MCF 10A (cell line): ENCODE results near the gene LZTFL1. TPM values are rescaled to one million over a fixed set of nuclear protein-coding genes. Genes with fewer than 3 reads are reported as not detected.

ENCODE experiments used
- BruUV-seq: library from RNA; stranded (reverse); fragments of 400-500 nt; replicated peaks from 2 replicates; lab custom pipeline; 2021; lab: Mats Ljungman, UMichigan
- CTCF ChIA-PET: fragments of 300-600 bp; sonication (Branson Sonifier 250); formaldehyde crosslinking; extraction: SDS; loops from one replicate; lab custom pipeline; 2021; ENCODE audit warnings: antibody characterized with exemption, inconsistent platforms; lab: Yijun Ruan, JAX
- POLR2A ChIA-PET: fragments of 300-600, 350-650 bp; sonication (Branson Sonifier 250); formaldehyde crosslinking; extraction: SDS; loops from one replicate; lab custom pipeline; 2020; ENCODE audit warnings: antibody characterized with exemption, inconsistent platforms; lab: Yijun Ruan, JAX
- DNase-seq: peaks from one replicate; pipeline ENCODE4 v3.0.0-alpha.2; 2018; ENCODE audit not compliant: unreplicated experiment
- H3K27ac Mint-ChIP-seq: one replicate; pipeline ENCODE4 v1.8.0; 2022; ENCODE audit warnings: mild to moderate bottlenecking, low read depth, mixed read lengths; ENCODE audit not compliant: unreplicated experiment
- H3K27me3 Mint-ChIP-seq: one replicate; pipeline ENCODE4 v1.8.0; 2022; ENCODE audit warnings: mixed read lengths; ENCODE audit not compliant: insufficient read depth, unreplicated experiment
- H3K36me3 Mint-ChIP-seq: one replicate; pipeline ENCODE4 v1.8.0; 2022; ENCODE audit warnings: mild to moderate bottlenecking, moderate library complexity, mixed read lengths; ENCODE audit not compliant: insufficient read depth, unreplicated experiment
- H3K4me1 Mint-ChIP-seq: one replicate; pipeline ENCODE4 v1.8.0; 2022; ENCODE audit warnings: mixed read lengths; ENCODE audit not compliant: insufficient read depth, unreplicated experiment
- H3K4me3 Mint-ChIP-seq: one replicate; pipeline ENCODE4 v1.8.0; 2022; ENCODE audit warnings: mild to moderate bottlenecking, moderate library complexity, mixed read lengths; ENCODE audit not compliant: unreplicated experiment
- H3K9me3 Mint-ChIP-seq: one replicate; pipeline ENCODE4 v1.8.0; 2022; ENCODE audit warnings: mixed read lengths; ENCODE audit not compliant: unreplicated experiment
- CTCF ChIP-seq: fragments of 200-600 bp; IDR thresholded peaks from one replicate; pipeline ENCODE4 v1.8.0; 2022; ENCODE audit warnings: antibody characterized with exemption, mild to moderate bottlenecking; ENCODE audit not compliant: unreplicated experiment
- intact Hi-C: fragments of 100-400 bp; cut with micrococcal nuclease; formaldehyde crosslinking; loops from 2 replicates; pipeline ENCODE4 v1.14.1; 2022
- total RNA-seq: library from RNA; stranded (reverse); gene quantifications from 2 replicates; pipeline ENCODE4 v1.2.3, GENCODE V29; 2022

The LZTFL1 gene
- total RNA-seq, 1 experiment from 2014 or later: 30.5 TPM

GRCh38 chr3:45781271-45781670 is 60.6 kb downstream of the LZTFL1 start:
- Mint-ChIP-seq H3K36me3 (no peaks in the 10 kb centered on the region), H3K9me3 (no peaks in the 10 kb centered on the region), H3K4me3 (no peak overlapping the region), H3K27ac (no peak overlapping the region), H3K27me3 (peaks cover 13% of the 10 kb centered on the region), H3K4me1 (no peaks in the 10 kb centered on the region)
- ChIA-PET POLR2A (no interaction called here), CTCF (interaction anchor here (0.7 to 1.2 kb wide), 2 partner anchors 20 to 98 kb away, joined by 3 to 5 read pairs; no protein-coding TSS in a partner anchor)
- intact Hi-C loops: no loop called here
- no peak for DNase-seq
- no TSS peak for BruUV-seq
- TF ChIP-seq CTCF: no peak

- CTCF ChIA-PET: no interaction called here
- Mint-ChIP-seq H3K36me3 (no peaks in the 10 kb centered on the region), H3K9me3 (no peaks in the 10 kb centered on the region), H3K27ac (no peak overlapping the region), H3K4me1 (no peaks in the 10 kb centered on the region), H3K4me3 (no peak overlapping the region), H3K27me3 (peaks cover 15% of the 10 kb centered on the region)
- TF ChIP-seq CTCF: no peak
- intact Hi-C loops: no loop called here
- BruUV-seq: no TSS peak
- DNase-seq: no peak
- POLR2A ChIA-PET: no interaction called here
Observed at GRCh38 chr3:45779746-45780735, 61.9 kb downstream of the LZTFL1 start.

- ChIA-PET CTCF (interaction anchor here (0.7 kb wide), 1 partner anchor 18 kb away, joined by 4 read pairs; no protein-coding TSS in a partner anchor), POLR2A (interaction anchor here (0.7 kb wide), 2 partner anchors 113 to 197 kb away, joined by 3 read pairs; no protein-coding TSS in a partner anchor)
- no peaks in the 10 kb centered on the region for H3K9me3 Mint-ChIP-seq
- DNase-seq: no peak
- TF ChIP-seq CTCF: no peak
- H3K4me3 Mint-ChIP-seq: no peak overlapping the region
- BruUV-seq: no TSS peak
- no peak overlapping the region for H3K27ac Mint-ChIP-seq
- no peaks in the 10 kb centered on the region for H3K4me1 Mint-ChIP-seq
- intact Hi-C loops: no loop called here
- H3K36me3 Mint-ChIP-seq: no peaks in the 10 kb centered on the region
- H3K27me3 Mint-ChIP-seq: peaks cover 26% of the 10 kb centered on the region
Observed at GRCh38 chr3:45778761-45779201, 63.1 kb downstream of the LZTFL1 start.

GRCh38 chr3:45777746-45778386 is 64.1 kb downstream of the LZTFL1 start:
- POLR2A ChIA-PET: no interaction called here
- no peaks in the 10 kb centered on the region for H3K9me3 Mint-ChIP-seq
- H3K27me3 Mint-ChIP-seq: peaks cover 35% of the 10 kb centered on the region
- H3K36me3 Mint-ChIP-seq: no peaks in the 10 kb centered on the region
- no peaks in the 10 kb centered on the region for H3K4me1 Mint-ChIP-seq
- intact Hi-C loops: no loop called here
- no peak overlapping the region for H3K4me3 Mint-ChIP-seq
- no peak overlapping the region for H3K27ac Mint-ChIP-seq
- BruUV-seq: no TSS peak
- DNase-seq: no peak
- TF ChIP-seq CTCF: no peak
- CTCF ChIA-PET: interaction anchor here (1.2 kb wide), 1 partner anchor 16 kb away, joined by 4 read pairs; no protein-coding TSS in a partner anchor
